ENCODE results near the gene NAA11. TPM values are rescaled to one million over a fixed set of nuclear protein-coding genes. Genes with fewer than 3 reads are reported as not detected.

Gene NAA11
- total and polyA plus RNA-seq, 11 donors: not detected

DNA sequence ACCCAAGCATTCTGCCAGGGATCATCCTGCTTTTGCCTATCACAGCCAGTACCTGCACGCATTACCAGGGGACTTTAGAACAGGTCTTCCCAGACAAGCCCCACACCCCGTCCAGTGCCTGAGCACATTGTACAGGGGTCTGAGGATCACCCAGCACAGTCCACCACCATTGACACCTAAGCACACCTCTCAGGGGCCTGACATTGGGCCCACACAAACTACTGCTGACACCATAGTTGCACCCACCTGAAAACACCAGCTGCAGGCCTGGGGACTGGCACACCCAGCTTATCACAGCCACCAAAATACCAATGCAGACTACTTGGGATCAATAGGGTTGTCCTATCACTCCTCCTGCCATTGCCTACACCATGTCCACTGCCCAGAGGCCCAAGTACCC is 14.7 kb upstream of the NAA11 start:
- no peaks in the 10 kb centered on the region for H3K4me1 ChIP-seq
- no peak for DNase-seq
- H3K36me3 ChIP-seq: no peaks in the 10 kb centered on the region
- no peak for ATAC-seq
- 83 to 97% (median 95%) methylated on average over 2 of the region's 2 CpGs for WGBS, 4 donors
- intact Hi-C loops (cut with DNase I): no loop called here
- TF ChIP-seq, protein P1, sequence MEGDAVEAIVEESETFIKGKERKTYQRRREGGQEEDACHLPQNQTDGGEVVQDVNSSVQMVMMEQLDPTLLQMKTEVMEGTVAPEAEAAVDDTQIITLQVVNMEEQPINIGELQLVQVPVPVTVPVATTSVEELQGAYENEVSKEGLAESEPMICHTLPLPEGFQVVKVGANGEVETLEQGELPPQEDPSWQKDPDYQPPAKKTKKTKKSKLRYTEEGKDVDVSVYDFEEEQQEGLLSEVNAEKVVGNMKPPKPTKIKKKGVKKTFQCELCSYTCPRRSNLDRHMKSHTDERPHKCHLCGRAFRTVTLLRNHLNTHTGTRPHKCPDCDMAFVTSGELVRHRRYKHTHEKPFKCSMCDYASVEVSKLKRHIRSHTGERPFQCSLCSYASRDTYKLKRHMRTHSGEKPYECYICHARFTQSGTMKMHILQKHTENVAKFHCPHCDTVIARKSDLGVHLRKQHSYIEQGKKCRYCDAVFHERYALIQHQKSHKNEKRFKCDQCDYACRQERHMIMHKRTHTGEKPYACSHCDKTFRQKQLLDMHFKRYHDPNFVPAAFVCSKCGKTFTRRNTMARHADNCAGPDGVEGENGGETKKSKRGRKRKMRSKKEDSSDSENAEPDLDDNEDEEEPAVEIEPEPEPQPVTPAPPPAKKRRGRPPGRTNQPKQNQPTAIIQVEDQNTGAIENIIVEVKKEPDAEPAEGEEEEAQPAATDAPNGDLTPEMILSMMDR (IDR thresholded peaks at IDR 0.05): no peak
- no peak for TF ChIP-seq POLR2A (IDR thresholded peaks at IDR 0.05)
- H3K27me3 ChIP-seq: no peaks in the 10 kb centered on the region
- no peak overlapping the region for H3K27ac ChIP-seq
- H3K4me3 ChIP-seq: no peak overlapping the region
- peaks cover 0 to 43% (median 18%) of the 10 kb centered on the region in 12 donors for H3K9me3 ChIP-seq

DNA sequence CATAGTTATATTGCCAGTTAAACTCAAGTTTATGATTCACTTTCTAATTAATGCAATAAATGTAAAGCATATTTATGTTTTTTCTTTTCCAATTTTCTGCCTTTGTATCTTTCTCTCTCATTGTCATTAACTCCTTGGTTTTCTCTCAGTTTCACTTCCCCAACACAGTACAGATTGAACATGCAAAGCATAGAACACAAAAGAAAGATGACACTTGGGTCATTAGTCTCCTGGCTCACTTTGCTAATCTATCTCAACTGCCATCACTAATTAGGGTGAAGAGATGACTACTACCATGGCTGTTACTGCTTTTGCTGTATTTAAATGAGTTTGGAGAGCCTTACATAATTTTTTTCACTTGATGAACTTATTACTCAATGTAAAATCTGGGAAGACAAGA is 12.3 kb upstream of the NAA11 start:
- no peaks in the 10 kb centered on the region for H3K36me3 ChIP-seq
- no peak overlapping the region for H3K27ac ChIP-seq
- H3K27me3 ChIP-seq: no peaks in the 10 kb centered on the region
- intact Hi-C loops (cut with DNase I): no loop called here
- no peaks in the 10 kb centered on the region for H3K4me1 ChIP-seq
- TF ChIP-seq, protein P1 (IDR thresholded peaks at IDR 0.05): no peak
- no peak for TF ChIP-seq POLR2A (IDR thresholded peaks at IDR 0.05)
- no peak for ATAC-seq
- H3K9me3 ChIP-seq: peaks cover 0 to 23% (median 12%) of the 10 kb centered on the region in 12 donors
- no peak for DNase-seq
- H3K4me3 ChIP-seq: no peak overlapping the region

DNA sequence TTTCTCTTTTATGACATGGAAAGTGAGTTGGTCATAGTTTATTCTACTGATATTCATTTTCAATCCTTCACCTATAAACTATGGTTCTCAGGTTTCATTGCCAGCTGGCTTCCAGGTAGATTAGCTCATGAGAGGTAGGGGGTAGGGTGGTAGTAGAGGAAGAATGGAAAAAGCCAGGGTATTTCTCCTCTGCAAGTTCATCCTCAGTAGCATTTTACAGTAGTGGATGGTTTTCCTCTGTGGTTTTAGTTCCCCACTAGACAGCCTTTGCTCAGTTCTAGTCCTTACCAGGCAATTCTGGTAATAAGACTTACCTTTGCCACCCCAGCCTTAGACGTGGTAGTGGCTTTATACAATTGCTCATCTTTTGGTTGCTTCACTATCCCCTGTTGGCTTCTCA is 8.9 kb upstream of the NAA11 start:
- H3K9me3 ChIP-seq: no peaks in the 10 kb centered on the region
- TF ChIP-seq, protein P1 (IDR thresholded peaks at IDR 0.05): no peak
- no peak for TF ChIP-seq POLR2A (IDR thresholded peaks at IDR 0.05)
- intact Hi-C loops (cut with DNase I): no loop called here
- ATAC-seq: no peak
- no peak for DNase-seq
- H3K27me3 ChIP-seq: no peaks in the 10 kb centered on the region
- no peaks in the 10 kb centered on the region for H3K36me3 ChIP-seq
- no peak overlapping the region for H3K27ac ChIP-seq
- H3K4me3 ChIP-seq: no peak overlapping the region
- WGBS, 4 donors: 71 to 84% (median 78%) methylated on average over 1 of the region's 1 CpG
- H3K4me1 ChIP-seq: no peaks in the 10 kb centered on the region

DNA sequence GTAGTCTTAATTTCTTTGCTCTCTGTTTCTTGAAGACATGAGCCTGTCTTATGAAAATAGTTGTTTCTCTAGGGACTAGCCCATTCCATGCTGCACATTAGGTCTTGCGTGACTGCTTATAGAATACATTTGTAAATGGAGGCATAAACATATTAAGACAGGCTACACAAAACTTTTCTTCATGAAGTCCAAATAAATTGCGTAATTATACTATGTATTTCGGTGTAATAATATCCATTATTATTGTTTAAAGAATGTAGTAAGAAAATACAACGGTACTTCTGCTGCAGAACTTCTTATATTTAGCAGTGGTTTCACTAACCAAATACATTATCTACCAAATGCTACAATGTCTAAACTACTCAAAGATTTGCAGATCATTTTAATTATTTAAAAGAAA is 8.5 kb upstream of the NAA11 start:
- Histone ChIP-seq H3K9me3 (no peaks in the 10 kb centered on the region), H3K36me3 (no peaks in the 10 kb centered on the region), H3K27me3 (no peaks in the 10 kb centered on the region), H3K27ac (no peak overlapping the region), H3K4me3 (no peak overlapping the region), H3K4me1 (no peaks in the 10 kb centered on the region)
- TF ChIP-seq, protein P1 (IDR thresholded peaks at IDR 0.05): no peak
- TF ChIP-seq POLR2A (IDR thresholded peaks at IDR 0.05): no peak
- WGBS, 4 donors: 69 to 92% (median 71%) methylated on average over 4 of the region's 4 CpGs
- DNase-seq (no peak), ATAC-seq (no peak)
- intact Hi-C loops (cut with DNase I): no loop called here
